Activated CD4-positive, CD25-positive, alpha-beta regulatory T cell treated with anti-CD3 and anti-CD28 coated beads, Interleukin-2, amount 50 U/mL, for 72 hours (primary cell): Measurements from ENCODE around the gene GIGYF2.

Experiments used
- DNase-seq: peaks from one replicate; pipeline ENCODE4 v3.0.0; 2021

GIGYF2 gene

GRCh38 chr2:232770207-232770606, 73.1 kb downstream of the GIGYF2 start:
- DNase-seq = no peak

DNA sequence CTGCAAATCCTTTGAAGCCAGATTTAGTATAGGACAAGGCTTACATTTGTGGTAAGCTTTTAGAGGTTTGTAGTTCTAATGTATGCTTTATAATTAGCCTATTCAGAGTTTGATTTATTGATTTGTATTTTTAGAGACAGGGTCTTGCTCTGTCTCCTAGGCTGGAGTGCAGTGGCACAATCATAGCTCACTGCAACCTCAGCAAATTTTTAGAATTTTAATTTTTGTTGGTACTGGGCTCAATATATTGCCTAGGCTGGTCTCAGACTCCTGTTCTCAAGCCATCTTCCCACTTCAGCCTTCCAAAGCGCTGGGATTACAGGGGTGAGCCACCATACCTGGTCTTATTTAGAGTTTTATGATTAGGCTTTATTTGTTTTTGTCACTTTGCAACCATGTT, 74.7 kb downstream of the GIGYF2 start:
- no peak for DNase-seq

- DNase-seq = no peak
These were observed 75.4 kb downstream of the GIGYF2 start for GRCh38 chr2:232772531-232772930.

DNA sequence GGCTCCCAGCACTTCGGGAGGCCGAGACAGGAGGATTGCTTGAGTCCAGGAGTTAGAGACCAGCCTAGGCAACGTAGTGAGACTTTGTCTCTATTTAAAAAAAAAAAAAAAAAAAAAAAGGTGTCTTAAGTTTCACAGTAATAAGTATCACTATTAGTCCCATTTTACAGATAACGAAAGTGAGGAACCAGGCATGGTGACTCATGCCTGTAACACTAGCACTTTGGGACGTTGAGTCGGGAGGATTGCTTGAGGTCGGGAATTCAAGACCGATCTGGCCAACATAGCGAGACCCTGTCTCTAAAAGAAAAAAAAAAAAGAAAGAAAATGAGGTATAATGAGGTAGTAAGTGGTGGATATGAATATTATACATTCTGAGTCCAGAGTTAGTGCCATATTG, 76.7 kb downstream of the GIGYF2 start:
- DNase-seq = no peak

GRCh38 chr2:232776435-232776834, 79.3 kb downstream of the GIGYF2 start, which contains the start of gene KCNJ13:
Gene KCNJ13, minus strand, starts transcription at chr2:232776565. Its CDS starts 5,203 bp downstream, at chr2:232771362.
- DNase-seq = no peak

- no peak for DNase-seq
These were observed 80.1 kb downstream of the GIGYF2 start for GRCh38 chr2:232777276-232777675.

DNA sequence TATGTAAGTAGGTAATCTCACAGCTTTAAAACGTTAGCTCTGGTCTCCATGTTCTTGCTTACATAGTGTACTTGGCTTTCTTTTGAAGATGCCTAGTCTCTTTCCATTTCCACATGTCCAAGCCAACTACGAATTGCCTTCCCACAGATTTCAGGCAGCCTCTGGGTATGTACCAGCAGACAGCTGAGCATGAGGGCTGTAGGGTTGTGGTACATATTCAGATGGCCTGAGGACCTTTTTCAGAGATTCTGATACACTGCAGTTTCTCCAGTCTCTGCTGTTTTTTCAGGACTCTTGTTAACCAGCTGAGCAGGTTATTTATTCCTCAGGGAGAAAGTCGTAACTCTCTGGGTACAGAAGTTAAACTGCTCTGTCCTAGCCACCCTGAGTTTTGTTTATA, 82.3 kb downstream of the GIGYF2 start:
- DNase-seq = no peak

DNA sequence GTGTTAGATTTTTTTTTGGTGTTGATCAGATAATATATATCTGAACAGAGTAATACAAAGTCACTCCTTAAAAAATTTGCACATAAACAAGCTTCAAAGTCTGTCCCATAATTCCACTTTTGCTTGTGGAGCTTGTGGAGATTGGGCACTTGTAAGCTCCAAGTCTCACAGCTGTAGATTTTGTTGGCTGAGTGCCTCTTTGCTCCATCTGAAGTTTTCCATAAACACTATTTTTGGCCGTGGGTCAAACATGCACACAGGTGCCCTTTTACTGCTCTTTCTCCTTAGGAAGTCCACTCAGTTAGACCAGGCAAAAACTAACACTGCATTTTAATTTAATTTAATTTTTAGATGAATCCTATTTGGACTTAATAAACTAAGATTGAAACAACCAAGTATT, 82.8 kb downstream of the GIGYF2 start:
- no peak for DNase-seq

- no peak for DNase-seq
These were observed 84.6 kb downstream of the GIGYF2 start for GRCh38 chr2:232781765-232782164.

GRCh38 chr2:232783278-232783677, 86.1 kb downstream of the GIGYF2 start:
- DNase-seq = no peak

GRCh38 chr2:232787806-232788205, 90.7 kb downstream of the GIGYF2 start:
- no peak for DNase-seq

- no peak for DNase-seq
These were observed 92.0 kb downstream of the GIGYF2 start for GRCh38 chr2:232789082-232789481.

DNA sequence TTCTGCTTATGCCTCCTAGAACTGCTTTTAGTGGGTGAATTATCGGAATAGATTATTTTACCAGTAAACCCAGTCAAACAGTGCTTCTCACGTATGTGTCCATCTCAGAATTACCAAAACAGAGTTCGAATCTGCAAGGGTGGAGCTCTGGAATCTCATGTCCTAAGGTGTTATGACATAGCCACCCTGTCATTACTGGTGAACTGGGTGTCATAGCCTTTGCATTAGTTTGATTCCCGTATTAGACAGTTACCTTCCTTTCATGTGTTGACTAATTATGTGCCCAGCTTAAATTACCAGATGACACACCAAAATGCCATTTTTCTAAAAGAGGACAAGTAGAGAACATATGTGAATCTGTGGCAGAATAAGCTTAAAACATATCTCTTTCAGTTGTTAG, 94.4 kb downstream of the GIGYF2 start:
- no peak for DNase-seq

- no peak for DNase-seq
These were observed 96.1 kb downstream of the GIGYF2 start for GRCh38 chr2:232793271-232793670.

- DNase-seq = no peak
These were observed 97.8 kb downstream of the GIGYF2 start for GRCh38 chr2:232794981-232795380.

- DNase-seq = no peak
These were observed 98.8 kb downstream of the GIGYF2 start for GRCh38 chr2:232795920-232796319.

DNA sequence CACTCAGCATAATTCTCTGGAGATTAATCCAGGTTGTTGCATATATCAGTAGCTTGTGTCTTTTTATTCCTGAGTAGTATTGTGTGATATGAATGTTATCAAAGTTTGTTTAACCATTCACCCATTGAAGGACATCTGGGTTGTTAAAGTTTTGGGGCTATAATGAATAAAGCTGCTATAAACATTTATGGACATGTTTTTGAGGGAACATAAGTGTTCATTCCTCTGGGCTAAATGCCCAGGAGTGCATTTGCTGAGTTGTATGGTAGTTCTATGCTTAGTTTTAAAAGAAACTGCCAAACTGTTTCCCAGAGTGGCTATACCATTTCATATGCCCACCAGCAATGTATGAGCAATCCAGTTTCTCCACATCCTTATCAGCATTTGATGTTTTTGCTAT, 101.1 kb downstream of the GIGYF2 start:
- no peak for DNase-seq

GRCh38 chr2:232800166-232800565, 103.0 kb downstream of the GIGYF2 start:
- no peak for DNase-seq

- no peak for DNase-seq
These were observed 105.0 kb downstream of the GIGYF2 start for GRCh38 chr2:232802091-232802490.

GRCh38 chr2:232809349-232810124, 112.4 kb downstream of the GIGYF2 start:
- no peak for DNase-seq

GRCh38 chr2:232810444-232810843, 113.3 kb downstream of the GIGYF2 start:
- DNase-seq = no peak

- no peak for DNase-seq
These were observed 118.4 kb downstream of the GIGYF2 start for GRCh38 chr2:232815569-232815968.

DNA sequence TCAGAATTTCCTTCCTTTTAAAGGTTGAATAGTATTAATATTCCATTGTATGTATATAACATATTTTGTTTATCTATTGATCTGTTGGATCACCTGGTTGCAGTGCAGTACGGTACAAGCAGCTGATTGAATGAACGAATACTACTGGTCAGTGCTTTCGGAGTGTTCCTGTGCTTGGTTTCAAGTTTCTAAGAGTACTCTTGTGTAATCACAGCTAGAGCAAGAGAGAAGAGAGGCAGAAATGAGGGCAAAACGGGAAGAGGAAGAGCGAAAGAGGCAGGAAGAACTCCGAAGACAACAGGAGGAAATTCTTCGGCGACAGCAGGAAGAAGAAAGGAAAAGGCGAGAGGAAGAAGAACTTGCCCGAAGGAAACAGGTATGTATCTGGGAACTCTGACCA, 119.5 kb downstream of the GIGYF2 start:
- DNase-seq = no peak

DNA sequence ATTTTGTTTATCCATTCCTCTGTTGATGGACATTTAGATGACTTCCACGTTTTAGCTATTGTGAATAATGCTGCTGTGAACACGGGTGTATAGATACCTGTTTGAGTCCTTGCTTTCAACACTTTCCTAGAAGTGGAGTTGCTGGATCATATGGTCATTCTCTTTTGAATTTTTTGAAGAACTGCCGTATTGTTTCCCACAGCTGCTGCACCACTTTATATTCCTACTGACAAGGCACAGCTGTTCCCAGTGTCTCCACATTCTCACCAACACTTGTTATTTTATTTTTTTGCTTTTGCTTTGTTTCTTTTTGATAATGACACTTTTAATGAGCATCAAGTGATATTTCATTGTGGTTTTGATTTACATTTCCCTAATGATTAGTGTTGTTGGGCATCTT, 120.6 kb downstream of the GIGYF2 start:
- no peak for DNase-seq

- DNase-seq = no peak
These were observed 132.9 kb downstream of the GIGYF2 start for GRCh38 chr2:232829988-232830387.
